OCI-LY3 (cell line): Measurements from ENCODE around the gene KCTD14.
"Not testable (repeated sequence)": the region's sequence is repeated elsewhere in the genome, so short reads cannot be mapped to it uniquely, and the experiment has no call there.

Experiments
- H2AFZ ChIP-seq: fragments of 200-600, 300-600 bp; shearing (Covaris generic); 2 replicates; pipeline ENCODE4 v1.6.0; 2014; ENCODE audit warnings: antibody characterized with exemption, low read depth, low read length
- H3K27ac ChIP-seq: fragments of 200-600, 300-600 bp; sonication (generic); 2 replicates; pipeline ENCODE4 v1.5.1; 2014; ENCODE audit warnings: mild to moderate bottlenecking, low read length, moderate library complexity, mixed read lengths
- H3K27me3 ChIP-seq: fragments of 200-600, 300-600 bp; sonication (generic); 2 replicates; pipeline ENCODE4 v1.6.1; 2014; ENCODE audit warnings: low read depth, low read length, mixed read lengths
- H3K36me3 ChIP-seq: fragments of 200-600, 300-600 bp; sonication (generic); replicated peaks from 2 replicates; pipeline ENCODE3; 2014; ENCODE audit warnings: low read depth, low read length, mixed read lengths
- H3K4me1 ChIP-seq: fragments of 300-600, 200-600 bp; sonication (generic); 2 replicates; pipeline ENCODE4 v1.6.1; 2014; ENCODE audit warnings: low read length, mixed read lengths
- H3K4me2 ChIP-seq: fragments of 200-600, 300-600 bp; sonication (generic); 2 replicates; pipeline ENCODE4 v1.6.1; 2014; ENCODE audit warnings: low read length, mixed read lengths
- H3K4me3 ChIP-seq: fragments of 300-600, 200-600 bp; sonication (generic); 2 replicates; pipeline ENCODE4 v1.5.1; 2014; ENCODE audit warnings: antibody characterized with exemption, mild to moderate bottlenecking, low read length, moderate library complexity
- H3K79me2 ChIP-seq: fragments of 300-600, 200-600 bp; shearing (Covaris generic); 2 replicates; pipeline ENCODE4 v1.6.1; 2014; ENCODE audit warnings: mild to moderate bottlenecking, low read length, mixed read lengths
- H3K9ac ChIP-seq: fragments of 300-600, 200-600 bp; shearing (Covaris generic); 2 replicates; pipeline ENCODE4 v1.6.0; 2014; ENCODE audit warnings: mild to moderate bottlenecking, low read length, moderate library complexity
- H3K9me3 ChIP-seq: fragments of 200-600, 300-600 bp; shearing (Covaris generic); 2 replicates; pipeline ENCODE4 v1.6.1; 2014; ENCODE audit warnings: low read length, mixed read lengths; ENCODE audit not compliant: insufficient read depth
- H4K20me1 ChIP-seq: fragments of 200-600, 300-600 bp; sonication (generic); 2 replicates; pipeline ENCODE4 v1.6.1; 2016; ENCODE audit warnings: low read length, mixed read lengths; ENCODE audit not compliant: insufficient read depth
- EZH2phosphoT487 ChIP-seq: fragments of 200-600 bp; shearing (Covaris generic); IDR thresholded peaks from 2 replicates; pipeline ENCODE4 v1.6.1; 2018; ENCODE audit warnings: antibody characterized with exemption, mixed run types, low read depth
- TF ChIP-seq, protein P1 (sequence below): fragments of 200-600, 300-600 bp; sonication (generic); IDR thresholded peaks from 2 replicates; pipeline ENCODE4 v1.5.1; 2014; ENCODE audit warnings: antibody characterized with exemption, low read length, low read depth

Gene KCTD14

DNA sequence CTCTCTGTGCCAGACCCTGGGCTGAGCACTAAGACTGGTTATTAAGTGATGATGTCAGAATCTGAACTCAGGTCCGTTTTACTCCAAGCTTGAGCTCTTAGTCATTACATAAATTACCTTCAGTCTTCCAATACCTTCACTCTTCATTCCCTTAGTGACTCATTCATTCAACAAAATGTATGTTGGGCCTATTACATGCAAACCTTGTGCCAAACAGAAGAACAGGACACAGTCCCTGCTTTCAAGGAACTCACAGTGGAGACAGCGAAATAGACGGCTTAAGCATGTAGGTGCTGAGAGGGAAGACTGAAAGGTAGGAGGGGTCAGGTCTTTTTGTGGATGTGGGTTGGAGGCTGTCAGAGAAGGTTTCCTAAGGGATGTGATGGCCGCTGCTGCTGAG, 3.3 kb downstream of the KCTD14 start:
- H3K27ac ChIP-seq: no peak overlapping the region
- no peak overlapping the region for H2AFZ ChIP-seq
- H3K9me3 ChIP-seq: no peaks in the 10 kb centered on the region
- no peaks in the 10 kb centered on the region for H3K79me2 ChIP-seq
- peaks cover 10% of the 10 kb centered on the region for H3K4me1 ChIP-seq
- H3K4me2 ChIP-seq: no peak overlapping the region
- H3K4me3 ChIP-seq: no peak overlapping the region
- no peaks in the 10 kb centered on the region for H4K20me1 ChIP-seq
- no peak overlapping the region for H3K9ac ChIP-seq
- H3K27me3 ChIP-seq: 0 out of 2 replicates have a peak, but pooled peaks cover 3% of the 10 kb centered on the region
- no peaks in the 10 kb centered on the region for H3K36me3 ChIP-seq
- TF ChIP-seq, protein P1, sequence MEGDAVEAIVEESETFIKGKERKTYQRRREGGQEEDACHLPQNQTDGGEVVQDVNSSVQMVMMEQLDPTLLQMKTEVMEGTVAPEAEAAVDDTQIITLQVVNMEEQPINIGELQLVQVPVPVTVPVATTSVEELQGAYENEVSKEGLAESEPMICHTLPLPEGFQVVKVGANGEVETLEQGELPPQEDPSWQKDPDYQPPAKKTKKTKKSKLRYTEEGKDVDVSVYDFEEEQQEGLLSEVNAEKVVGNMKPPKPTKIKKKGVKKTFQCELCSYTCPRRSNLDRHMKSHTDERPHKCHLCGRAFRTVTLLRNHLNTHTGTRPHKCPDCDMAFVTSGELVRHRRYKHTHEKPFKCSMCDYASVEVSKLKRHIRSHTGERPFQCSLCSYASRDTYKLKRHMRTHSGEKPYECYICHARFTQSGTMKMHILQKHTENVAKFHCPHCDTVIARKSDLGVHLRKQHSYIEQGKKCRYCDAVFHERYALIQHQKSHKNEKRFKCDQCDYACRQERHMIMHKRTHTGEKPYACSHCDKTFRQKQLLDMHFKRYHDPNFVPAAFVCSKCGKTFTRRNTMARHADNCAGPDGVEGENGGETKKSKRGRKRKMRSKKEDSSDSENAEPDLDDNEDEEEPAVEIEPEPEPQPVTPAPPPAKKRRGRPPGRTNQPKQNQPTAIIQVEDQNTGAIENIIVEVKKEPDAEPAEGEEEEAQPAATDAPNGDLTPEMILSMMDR: no peak
- no peak for TF ChIP-seq EZH2phosphoT487

DNA sequence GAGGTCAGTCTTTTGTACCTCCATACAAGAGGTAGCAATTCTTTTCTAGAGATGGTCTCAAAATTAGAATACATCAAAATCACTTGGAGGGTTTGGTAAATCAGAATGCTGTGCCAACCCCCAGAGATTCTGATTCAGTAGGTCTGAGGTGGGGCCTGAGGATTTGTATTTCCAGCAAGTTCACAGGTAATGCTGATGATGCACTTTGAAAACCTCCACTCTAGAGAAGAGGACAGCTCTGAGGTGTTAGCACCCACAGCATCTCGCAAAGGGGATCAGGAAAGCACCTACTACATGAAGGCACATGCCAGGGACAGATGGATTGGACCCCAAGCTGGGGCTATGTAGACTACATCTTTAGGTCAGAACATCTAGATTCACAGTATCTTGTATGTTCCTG, 7.2 kb downstream of the KCTD14 start:
- no peak overlapping the region for H2AFZ ChIP-seq
- H3K27me3 ChIP-seq: no peaks in the 10 kb centered on the region
- no peak overlapping the region for H3K9ac ChIP-seq
- H4K20me1 ChIP-seq: no peaks in the 10 kb centered on the region
- H3K36me3 ChIP-seq: no peaks in the 10 kb centered on the region
- no peak overlapping the region for H3K4me3 ChIP-seq
- H3K79me2 ChIP-seq: no peaks in the 10 kb centered on the region
- no peaks in the 10 kb centered on the region for H3K9me3 ChIP-seq
- no peak overlapping the region for H3K4me2 ChIP-seq
- TF ChIP-seq, protein P1: no peak
- no peak for TF ChIP-seq EZH2phosphoT487
- peaks cover 7% of the 10 kb centered on the region for H3K4me1 ChIP-seq
- no peak overlapping the region for H3K27ac ChIP-seq

DNA sequence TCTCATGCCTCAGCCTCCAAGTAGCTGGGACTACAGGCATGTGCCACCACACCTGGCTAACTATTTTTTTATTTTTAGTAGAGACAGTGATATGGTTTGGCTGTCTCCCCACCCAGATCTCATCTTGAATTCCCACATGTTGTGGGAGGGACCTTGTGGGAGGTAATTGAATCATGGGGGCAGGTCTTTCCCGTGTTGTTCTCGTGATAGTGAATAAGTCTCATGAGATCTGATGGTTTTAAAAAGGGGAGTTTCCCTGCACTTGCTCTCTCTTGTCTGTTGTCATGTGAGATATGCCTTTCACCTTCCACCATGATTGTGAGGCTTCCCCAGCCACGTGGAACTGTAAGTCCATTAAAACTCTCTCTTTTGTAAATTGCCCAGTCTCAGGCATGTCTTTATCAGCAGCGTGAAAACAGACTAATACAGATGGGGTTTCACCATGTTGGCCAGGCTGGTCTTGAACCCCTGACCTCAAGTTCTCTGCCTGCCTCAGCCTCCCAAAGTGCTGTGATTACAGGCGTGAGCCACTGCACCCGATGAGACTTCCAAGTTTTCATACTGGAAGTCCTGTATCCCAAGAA, 8.0 kb downstream of the KCTD14 start:
- not testable (repeated sequence) for H3K4me3 ChIP-seq, H3K36me3 ChIP-seq, H3K27ac ChIP-seq, H3K27me3 ChIP-seq, H3K4me1 ChIP-seq, H4K20me1 ChIP-seq, H3K79me2 ChIP-seq, H3K9me3 ChIP-seq, H2AFZ ChIP-seq, H3K9ac ChIP-seq
- 0 out of 2 replicates have a peak overlapping the region, but pooled peaks have one; percentile 0 for H3K4me2 ChIP-seq

DNA sequence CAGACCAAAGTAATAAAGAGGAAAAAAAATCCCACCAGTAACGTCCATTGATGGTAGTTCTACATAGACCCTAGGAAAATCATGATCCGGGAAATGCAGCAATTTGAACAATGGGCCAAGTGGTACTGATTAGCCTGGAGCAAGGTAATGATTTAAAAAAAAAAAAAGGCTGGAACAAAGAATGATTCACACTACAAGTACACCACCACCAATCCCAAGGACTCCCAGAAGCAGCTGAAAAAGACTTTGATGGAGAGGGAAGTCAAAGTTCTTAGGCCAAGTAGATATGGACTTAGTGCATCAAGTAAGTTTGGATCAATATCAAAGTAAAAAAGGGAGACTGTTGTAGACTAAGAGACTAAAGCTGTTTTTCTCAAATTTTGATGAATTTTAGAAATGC, 11.8 kb downstream of the KCTD14 start:
- Histone ChIP-seq H3K4me2 (no peak overlapping the region), H3K36me3 (no peaks in the 10 kb centered on the region), H3K79me2 (no peaks in the 10 kb centered on the region), H3K4me3 (no peak overlapping the region), H3K9me3 (no peaks in the 10 kb centered on the region), H3K9ac (no peak overlapping the region), H3K27me3 (no peaks in the 10 kb centered on the region), H3K4me1 (peaks cover 7% of the 10 kb centered on the region), H3K27ac (no peak overlapping the region), H4K20me1 (no peaks in the 10 kb centered on the region), H2AFZ (no peak overlapping the region)
- TF ChIP-seq EZH2phosphoT487: no peak
- TF ChIP-seq, protein P1: no peak

DNA sequence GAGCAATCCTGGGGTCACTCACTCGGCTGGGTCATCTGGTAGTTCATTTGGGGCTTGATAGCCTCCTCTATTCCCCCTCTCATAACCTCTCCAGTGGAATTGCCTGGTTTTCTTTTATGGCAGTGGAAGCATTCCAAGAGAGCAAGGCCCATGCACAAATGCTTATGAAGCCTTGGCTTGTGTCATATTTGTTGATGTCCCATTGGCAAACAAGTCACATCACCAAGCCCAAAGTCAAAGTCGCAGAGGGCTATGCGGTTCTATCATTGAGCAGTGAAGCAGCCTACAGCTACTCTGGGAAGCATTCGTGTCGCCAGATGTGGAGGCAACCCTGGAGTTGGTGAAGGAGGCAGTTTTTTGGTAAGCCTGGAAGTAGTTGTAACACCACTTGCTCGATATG, 12.3 kb downstream of the KCTD14 start:
- no peak for TF ChIP-seq EZH2phosphoT487
- TF ChIP-seq, protein P1: no peak
- Histone ChIP-seq H4K20me1 (no peaks in the 10 kb centered on the region), H3K4me1 (peaks cover 7% of the 10 kb centered on the region), H3K79me2 (no peaks in the 10 kb centered on the region), H3K4me2 (no peak overlapping the region), H3K27me3 (no peaks in the 10 kb centered on the region), H3K9me3 (no peaks in the 10 kb centered on the region), H3K36me3 (no peaks in the 10 kb centered on the region), H2AFZ (no peak overlapping the region; the same call in 1 of the 2 replicates), H3K27ac (no peak overlapping the region), H3K9ac (no peak overlapping the region), H3K4me3 (no peak overlapping the region)
